Caco-2 (cell line): ENCODE measurements around the gene LUC7L3. TPM values are rescaled to one million over a fixed set of nuclear protein-coding genes. Genes with fewer than 3 reads are reported as not detected.

Experiments
- BruUV-seq: library from RNA; stranded (reverse); fragments of 400-500 nt; replicated peaks from 2 replicates; lab custom pipeline; 2021; lab: Mats Ljungman, UMichigan
- CTCF ChIA-PET: fragments of 300-600 bp; sonication (Branson Sonifier 250); formaldehyde crosslinking; loops from one replicate; lab custom pipeline; 2022; ENCODE audit warnings: antibody characterized with exemption; lab: Charles Lee
- POLR2A ChIA-PET: fragments of 300-600 bp; sonication (Branson Sonifier 250); formaldehyde crosslinking; loops from one replicate; lab custom pipeline; 2022; ENCODE audit warnings: antibody characterized with exemption; lab: Charles Lee
- DNase-seq, 2 experiments: peaks; one replicate each; pipeline versions ENCODE4 v3.0.0 to v3.0.0-alpha.2; 2020 to 2022
- H3K27me3 ChIP-seq: replicated peaks from 2 replicates; pipeline ENCODE4 v1.6.0; 2011; ENCODE audit warnings: low read length; ENCODE audit not compliant: control insufficient read depth, insufficient read depth
- H3K36me3 ChIP-seq: 2 replicates; pipeline ENCODE4 v1.5.1; 2011; ENCODE audit warnings: low read length; ENCODE audit not compliant: control insufficient read depth, insufficient read depth
- H3K4me1 ChIP-seq: fragments of 250-450 bp; sonication (Bioruptor Pico); 2 replicates; pipeline ENCODE4 v1.5.1; 2020; ENCODE audit warnings: mild to moderate bottlenecking
- H3K4me3 ChIP-seq: 2 replicates; pipeline ENCODE4 v1.5.1; 2011; ENCODE audit warnings: low read depth, mild to moderate bottlenecking, control low read depth, low read length
- H3K9me3 ChIP-seq: fragments of 250-450 bp; sonication (Bioruptor Pico); 2 replicates; pipeline ENCODE4 v1.5.1; 2020; ENCODE audit warnings: mild to moderate bottlenecking, moderate library complexity
- H3K27ac Mint-ChIP-seq: one replicate; pipeline ENCODE4 v1.8.0; 2022; ENCODE audit warnings: mixed read lengths; ENCODE audit not compliant: unreplicated experiment
- H3K27me3 Mint-ChIP-seq: one replicate; pipeline ENCODE4 v1.8.0; 2022; ENCODE audit warnings: mixed read lengths; ENCODE audit not compliant: insufficient read depth, unreplicated experiment
- H3K36me3 Mint-ChIP-seq: one replicate; pipeline ENCODE4 v1.8.0; 2022; ENCODE audit warnings: mild to moderate bottlenecking, mixed read lengths; ENCODE audit not compliant: insufficient read depth, unreplicated experiment
- H3K4me1 Mint-ChIP-seq: one replicate; pipeline ENCODE4 v1.8.0; 2022; ENCODE audit warnings: low read depth, mixed read lengths; ENCODE audit not compliant: unreplicated experiment
- H3K4me3 Mint-ChIP-seq: one replicate; pipeline ENCODE4 v1.8.0; 2022; ENCODE audit warnings: mild to moderate bottlenecking, moderate library complexity, mixed read lengths; ENCODE audit not compliant: unreplicated experiment
- H3K9me3 Mint-ChIP-seq: one replicate; pipeline ENCODE4 v1.8.0; 2022; ENCODE audit warnings: mixed read lengths; ENCODE audit not compliant: unreplicated experiment
- intact Hi-C: fragments of 100-400 bp; cut with micrococcal nuclease; formaldehyde crosslinking; loops from one replicate; pipeline ENCODE4 v1.10.0; 2022; ENCODE audit not compliant: unreplicated experiment
- total RNA-seq: library from RNA; stranded (reverse); gene quantifications from 2 replicates; pipeline ENCODE4 v1.2.3, GENCODE V29; 2022
- TF ChIP-seq, protein P1 (sequence below), 2 experiments: fragments of 200-600 bp in 1 of 2; IDR thresholded peaks; 1 replicate in 1 of 2; 2 replicates in 1 of 2; pipeline versions ENCODE4 v1.5.1 to v1.8.0; 2011 to 2022; ENCODE audit warnings: antibody characterized with exemption in 1 of 2, control low read depth in 1 of 2, inconsistent platforms in 1 of 2, low read depth in 1 of 2, low read length in 1 of 2, mild to moderate bottlenecking in 1 of 2, moderate library complexity in 1 of 2; ENCODE audit not compliant: insufficient read depth in 1 of 2, severe bottlenecking in 1 of 2, unreplicated experiment in 1 of 2

LUC7L3 gene
- total RNA-seq, 1 experiment from 2014 or later, result 287 TPM

DNA sequence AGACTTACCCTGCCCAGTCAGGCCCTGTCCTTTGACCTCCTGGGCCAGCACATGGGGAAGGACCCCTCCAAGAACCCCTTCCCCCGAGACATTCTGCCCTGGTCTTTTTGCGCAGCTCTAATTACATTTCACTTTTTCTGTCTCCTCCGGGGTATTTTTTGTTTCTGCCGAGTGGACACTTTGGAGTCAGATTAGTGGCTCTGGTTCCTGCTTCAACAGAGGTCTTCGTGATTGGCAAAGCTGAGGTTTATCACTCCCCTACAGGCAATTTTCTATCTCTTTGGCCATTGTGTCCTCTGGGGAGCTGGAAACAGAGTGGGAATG lies 35.2 kb upstream of the LUC7L3 start:
- Mint-ChIP-seq H3K27me3 (no peaks in the 10 kb centered on the region), H3K4me3 (peak overlapping the region; percentile 63), H3K27ac (peak overlapping the region; percentile 95), H3K9me3 (no peaks in the 10 kb centered on the region), H3K4me1 (peaks cover 75% of the 10 kb centered on the region), H3K36me3 (peaks cover 29% of the 10 kb centered on the region)
- ChIA-PET POLR2A (interaction anchor here (0.5 to 1.9 kb wide), 16 partner anchors 8 to 151 kb away, joined by 3 to 21 read pairs (median 6); partner anchors contain the start of genes EPN3 and LUC7L3), CTCF (interaction anchor here (0.6 to 3.6 kb wide), 31 partner anchors 10 to 561 kb away, joined by 3 to 60 read pairs (median 4); partner anchors contain the start of genes ABCC3, CACNA1G, RSAD1 and SPATA20)
- no peaks in the 10 kb centered on the region; the same call in 1 of the 2 replicates for H3K36me3 ChIP-seq
- intact Hi-C loops, result loop anchor here (1.0 kb wide), 1 partner anchor 9 kb away; no protein-coding TSS in a partner anchor
- peaks cover 89% of the 10 kb centered on the region for H3K4me1 ChIP-seq
- no TSS peak for BruUV-seq
- TF ChIP-seq, protein P1, sequence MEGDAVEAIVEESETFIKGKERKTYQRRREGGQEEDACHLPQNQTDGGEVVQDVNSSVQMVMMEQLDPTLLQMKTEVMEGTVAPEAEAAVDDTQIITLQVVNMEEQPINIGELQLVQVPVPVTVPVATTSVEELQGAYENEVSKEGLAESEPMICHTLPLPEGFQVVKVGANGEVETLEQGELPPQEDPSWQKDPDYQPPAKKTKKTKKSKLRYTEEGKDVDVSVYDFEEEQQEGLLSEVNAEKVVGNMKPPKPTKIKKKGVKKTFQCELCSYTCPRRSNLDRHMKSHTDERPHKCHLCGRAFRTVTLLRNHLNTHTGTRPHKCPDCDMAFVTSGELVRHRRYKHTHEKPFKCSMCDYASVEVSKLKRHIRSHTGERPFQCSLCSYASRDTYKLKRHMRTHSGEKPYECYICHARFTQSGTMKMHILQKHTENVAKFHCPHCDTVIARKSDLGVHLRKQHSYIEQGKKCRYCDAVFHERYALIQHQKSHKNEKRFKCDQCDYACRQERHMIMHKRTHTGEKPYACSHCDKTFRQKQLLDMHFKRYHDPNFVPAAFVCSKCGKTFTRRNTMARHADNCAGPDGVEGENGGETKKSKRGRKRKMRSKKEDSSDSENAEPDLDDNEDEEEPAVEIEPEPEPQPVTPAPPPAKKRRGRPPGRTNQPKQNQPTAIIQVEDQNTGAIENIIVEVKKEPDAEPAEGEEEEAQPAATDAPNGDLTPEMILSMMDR (IDR thresholded peaks at IDR 0.05; ENCODE audit: insufficient read depth in 1 of 2, low read depth in 1 of 2, low read length in 1 of 2, severe bottlenecking in 1 of 2, unreplicated experiment in 1 of 2), result no peak
- no peaks in the 10 kb centered on the region for H3K9me3 ChIP-seq
- H3K27me3 ChIP-seq, result no peaks in the 10 kb centered on the region
- peak overlapping the region; percentile 18 for H3K4me3 ChIP-seq
- no peak for DNase-seq

DNA sequence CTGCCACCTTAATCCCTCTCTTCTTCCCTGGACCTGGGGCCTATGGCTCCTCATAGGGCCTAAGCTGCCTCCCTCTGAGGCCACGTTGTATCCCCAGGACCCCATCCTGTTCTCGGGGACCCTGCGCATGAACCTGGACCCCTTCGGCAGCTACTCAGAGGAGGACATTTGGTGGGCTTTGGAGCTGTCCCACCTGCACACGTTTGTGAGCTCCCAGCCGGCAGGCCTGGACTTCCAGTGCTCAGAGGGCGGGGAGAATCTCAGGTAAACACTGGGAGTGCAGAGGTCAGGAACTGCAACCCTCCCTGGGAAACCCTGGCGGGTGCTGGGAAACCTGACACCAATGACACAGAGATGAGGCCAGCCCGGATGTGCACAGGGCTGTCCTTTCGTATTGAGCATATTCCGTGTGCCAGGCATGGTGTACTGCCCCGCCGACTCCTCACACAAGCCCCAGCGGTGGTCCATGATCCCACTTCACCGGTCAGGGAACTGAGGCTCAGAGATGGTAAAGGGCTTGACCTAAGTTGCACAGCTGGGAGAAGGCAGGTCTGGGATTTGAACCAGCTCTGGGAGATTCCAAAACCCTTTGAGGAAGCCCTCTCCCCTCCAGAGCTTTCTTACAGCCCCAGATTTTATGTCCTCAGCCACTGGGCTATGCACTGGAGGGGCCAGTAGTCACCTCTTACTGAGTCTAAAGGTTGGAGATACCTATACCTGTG lies 34.6 kb upstream of the LUC7L3 start:
- intact Hi-C loops, result loop anchor here (1.0 kb wide), 1 partner anchor 9 kb away; no protein-coding TSS in a partner anchor
- DNase-seq, result peak; percentile 98
- peaks cover 89% of the 10 kb centered on the region for H3K4me1 ChIP-seq
- ChIA-PET POLR2A (interaction anchor here (0.6 to 1.9 kb wide), 16 partner anchors 8 to 182 kb away, joined by 3 to 21 read pairs (median 6); partner anchors contain the start of genes EPN3, LUC7L3 and TOB1), CTCF (interaction anchor here (0.6 to 3.6 kb wide), 32 partner anchors 9 to 561 kb away, joined by 3 to 60 read pairs (median 4); partner anchors contain the start of genes ABCC3, CACNA1G, RSAD1 and SPATA20)
- no peaks in the 10 kb centered on the region for H3K9me3 Mint-ChIP-seq
- BruUV-seq, result no TSS peak
- no peaks in the 10 kb centered on the region for H3K27me3 Mint-ChIP-seq
- H3K4me3 ChIP-seq, result peak overlapping the region; percentile 18
- H3K27ac Mint-ChIP-seq, result peak overlapping the region; percentile 95
- no peaks in the 10 kb centered on the region for H3K9me3 ChIP-seq
- H3K36me3 ChIP-seq, result no peaks in the 10 kb centered on the region; the same call in 1 of the 2 replicates
- peaks cover 30% of the 10 kb centered on the region for H3K36me3 Mint-ChIP-seq
- peaks cover 77% of the 10 kb centered on the region for H3K4me1 Mint-ChIP-seq
- TF ChIP-seq, protein P1 (IDR thresholded peaks at IDR 0.05; ENCODE audit: insufficient read depth in 1 of 2, low read depth in 1 of 2, low read length in 1 of 2, severe bottlenecking in 1 of 2, unreplicated experiment in 1 of 2), result no peak
- peak overlapping the region; percentile 63 for H3K4me3 Mint-ChIP-seq
- H3K27me3 ChIP-seq, result no peaks in the 10 kb centered on the region

DNA sequence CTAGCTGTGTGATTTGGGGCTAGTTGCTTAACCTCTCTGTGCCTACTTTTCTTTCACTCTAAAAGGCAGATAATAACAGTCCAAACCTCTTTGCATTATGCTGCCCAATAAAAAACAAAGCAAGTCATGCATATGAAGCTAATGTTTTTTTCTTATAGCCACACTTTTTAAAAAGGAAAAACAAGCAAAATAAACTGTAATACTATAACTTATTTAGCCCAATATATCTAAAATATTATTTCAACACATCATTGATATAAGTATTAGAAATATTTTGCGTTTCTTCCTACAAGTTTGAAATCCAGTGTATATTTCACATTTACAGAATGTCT lies 34.1 kb upstream of the LUC7L3 start:
- peaks cover 90% of the 10 kb centered on the region for H3K4me1 ChIP-seq
- TF ChIP-seq, protein P1 (IDR thresholded peaks at IDR 0.05; ENCODE audit: insufficient read depth in 1 of 2, low read depth in 1 of 2, low read length in 1 of 2, severe bottlenecking in 1 of 2, unreplicated experiment in 1 of 2), result no peak
- peaks cover under 1% of the 10 kb centered on the region; the same call in 1 of the 2 replicates for H3K36me3 ChIP-seq
- H3K27ac Mint-ChIP-seq, result peak overlapping the region; percentile 96
- BruUV-seq, result TSS peak; percentile 30
- H3K9me3 Mint-ChIP-seq, result no peaks in the 10 kb centered on the region
- no peaks in the 10 kb centered on the region for H3K9me3 ChIP-seq
- no peaks in the 10 kb centered on the region for H3K27me3 Mint-ChIP-seq
- DNase-seq, result no peak
- peak overlapping the region; percentile 77 for H3K4me3 Mint-ChIP-seq
- ChIA-PET POLR2A (interaction anchor here (0.5 to 1.9 kb wide), 6 partner anchors 14 to 775 kb away, joined by 3 to 13 read pairs (median 6); partner anchors contain the start of genes LUC7L3 and TOB1), CTCF (interaction anchor here (0.9 to 3.6 kb wide), 5 partner anchors 9 to 62 kb away, joined by 3 to 60 read pairs (median 17); no protein-coding TSS in a partner anchor)
- H3K27me3 ChIP-seq, result no peaks in the 10 kb centered on the region
- peaks cover 76% of the 10 kb centered on the region for H3K4me1 Mint-ChIP-seq
- intact Hi-C loops, result no loop called here
- peak overlapping the region; percentile 38 for H3K4me3 ChIP-seq
- H3K36me3 Mint-ChIP-seq, result peaks cover 35% of the 10 kb centered on the region
